HG02870 (cell line): ENCODE measurements around the gene MTA1.

ENCODE experiments used
- ATAC-seq: cut with Tn5 transposase; IDR thresholded peaks from one replicate; pipeline ENCODE4 v1.9.1; 2021; ENCODE audit warnings: mild to moderate bottlenecking, moderate library complexity; ENCODE audit not compliant: unreplicated experiment

The MTA1 gene

DNA sequence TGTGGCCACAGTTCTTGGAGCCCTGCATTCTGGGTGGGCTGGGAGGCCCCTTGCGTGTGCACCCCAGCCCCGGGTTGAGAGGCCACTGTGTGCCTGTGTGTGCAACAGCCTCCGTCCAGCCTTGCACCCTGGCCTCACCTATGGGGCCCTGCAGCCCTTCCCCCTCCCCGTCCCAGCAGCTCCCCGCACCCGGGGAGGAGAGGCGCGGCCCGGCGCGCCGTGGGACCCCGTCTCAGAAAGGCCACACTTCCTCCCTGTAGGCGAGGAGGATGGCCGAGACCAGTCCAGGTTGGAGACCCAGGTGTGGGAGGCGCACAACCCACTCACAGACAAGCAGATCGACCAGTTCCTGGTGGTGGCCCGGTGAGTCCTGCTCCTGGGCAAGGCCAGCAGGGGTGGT is 38.4 kb downstream of the MTA1 start:
- no peak for ATAC-seq

DNA sequence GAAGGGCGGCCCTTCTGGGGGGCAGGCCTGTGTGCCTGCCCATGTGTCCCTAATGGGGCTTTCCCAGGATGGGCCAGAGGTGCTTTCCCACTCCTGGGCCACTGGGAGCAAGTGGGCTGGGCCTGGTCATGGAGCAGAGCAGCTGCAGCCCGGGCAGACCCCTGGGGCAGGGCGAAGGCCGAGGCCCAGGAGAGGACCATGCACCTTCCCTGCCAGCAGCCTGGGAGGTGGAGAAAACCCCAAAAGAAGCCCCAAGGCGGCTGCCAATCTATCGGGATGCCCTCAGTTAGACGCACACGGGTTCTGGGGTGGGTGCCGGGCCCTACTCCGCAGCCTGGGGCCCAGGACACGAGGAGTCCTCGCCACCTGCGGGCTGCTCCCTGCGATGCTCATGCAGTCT is 38.9 kb downstream of the MTA1 start:
- ATAC-seq, result no peak

DNA sequence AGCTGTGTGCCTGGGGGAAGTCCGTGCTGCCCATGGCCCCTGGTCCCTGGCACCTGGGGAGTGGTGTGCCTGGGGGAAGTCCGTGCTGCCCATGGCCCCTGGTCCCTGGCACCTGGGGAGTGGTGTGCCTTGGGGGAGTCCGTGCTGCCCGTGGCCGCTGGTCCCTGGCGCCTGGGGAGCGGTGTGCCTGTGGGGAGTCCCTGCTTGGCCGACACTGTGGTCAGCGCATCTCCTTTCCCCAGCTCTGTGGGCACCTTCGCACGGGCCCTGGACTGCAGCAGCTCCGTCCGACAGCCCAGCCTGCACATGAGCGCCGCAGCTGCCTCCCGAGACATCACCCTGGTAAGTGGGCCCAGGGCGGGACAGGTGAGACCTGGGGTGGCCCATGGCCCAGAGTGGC is 40.5 kb downstream of the MTA1 start:
- no peak for ATAC-seq

DNA sequence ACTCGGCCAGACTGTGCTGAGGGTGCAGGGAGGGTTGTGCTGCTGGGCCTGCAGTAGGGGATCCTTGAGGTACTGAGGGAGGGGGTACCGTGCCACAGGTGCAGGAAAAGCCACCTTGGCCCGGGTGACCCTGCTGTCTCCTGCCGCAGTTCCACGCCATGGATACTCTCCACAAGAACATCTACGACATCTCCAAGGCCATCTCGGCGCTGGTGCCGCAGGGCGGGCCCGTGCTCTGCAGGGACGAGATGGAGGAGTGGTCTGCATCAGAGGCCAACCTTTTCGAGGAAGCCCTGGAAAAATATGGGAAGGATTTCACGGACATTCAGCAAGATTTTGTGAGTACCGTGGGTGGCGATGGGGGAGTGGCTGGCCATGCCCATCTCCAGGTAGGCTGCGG is 41.0 kb downstream of the MTA1 start:
- ATAC-seq, result no peak

DNA sequence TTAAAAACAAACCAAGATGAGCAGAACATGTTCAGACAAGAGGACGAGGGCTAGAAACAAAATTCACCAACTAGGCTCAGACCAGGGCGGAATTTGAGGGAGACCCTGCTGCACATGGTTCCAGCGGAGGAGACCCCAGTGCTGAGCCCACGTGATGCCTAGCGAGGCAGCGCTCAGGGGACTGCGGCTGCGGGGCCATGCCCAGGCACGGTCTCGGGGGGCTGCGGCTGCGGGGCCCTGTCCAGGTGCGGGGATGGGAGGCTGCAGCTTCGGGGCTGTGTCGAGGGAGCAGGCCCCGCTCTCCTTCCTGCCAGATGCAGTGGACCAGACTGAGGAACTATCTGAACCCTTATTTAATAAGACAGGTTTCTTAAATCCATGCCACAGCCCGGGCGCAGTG is 42.3 kb downstream of the MTA1 start:
- ATAC-seq, result no peak

DNA sequence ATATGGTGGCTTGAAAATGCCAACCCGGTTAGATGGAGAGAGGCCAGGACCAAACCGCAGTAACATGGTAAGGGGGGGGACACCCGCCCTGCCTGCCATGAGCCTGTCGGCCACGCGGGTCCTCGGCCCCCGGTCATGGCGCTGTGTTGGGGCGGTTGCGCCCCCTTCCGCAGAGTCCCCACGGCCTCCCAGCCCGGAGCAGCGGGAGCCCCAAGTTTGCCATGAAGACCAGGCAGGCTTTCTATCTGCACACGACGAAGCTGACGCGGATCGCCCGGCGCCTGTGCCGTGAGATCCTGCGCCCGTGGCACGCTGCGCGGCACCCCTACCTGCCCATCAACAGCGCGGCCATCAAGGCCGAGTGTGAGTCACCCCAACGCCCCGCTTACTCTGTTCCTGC is 44.9 kb downstream of the MTA1 start:
- no peak for ATAC-seq

DNA sequence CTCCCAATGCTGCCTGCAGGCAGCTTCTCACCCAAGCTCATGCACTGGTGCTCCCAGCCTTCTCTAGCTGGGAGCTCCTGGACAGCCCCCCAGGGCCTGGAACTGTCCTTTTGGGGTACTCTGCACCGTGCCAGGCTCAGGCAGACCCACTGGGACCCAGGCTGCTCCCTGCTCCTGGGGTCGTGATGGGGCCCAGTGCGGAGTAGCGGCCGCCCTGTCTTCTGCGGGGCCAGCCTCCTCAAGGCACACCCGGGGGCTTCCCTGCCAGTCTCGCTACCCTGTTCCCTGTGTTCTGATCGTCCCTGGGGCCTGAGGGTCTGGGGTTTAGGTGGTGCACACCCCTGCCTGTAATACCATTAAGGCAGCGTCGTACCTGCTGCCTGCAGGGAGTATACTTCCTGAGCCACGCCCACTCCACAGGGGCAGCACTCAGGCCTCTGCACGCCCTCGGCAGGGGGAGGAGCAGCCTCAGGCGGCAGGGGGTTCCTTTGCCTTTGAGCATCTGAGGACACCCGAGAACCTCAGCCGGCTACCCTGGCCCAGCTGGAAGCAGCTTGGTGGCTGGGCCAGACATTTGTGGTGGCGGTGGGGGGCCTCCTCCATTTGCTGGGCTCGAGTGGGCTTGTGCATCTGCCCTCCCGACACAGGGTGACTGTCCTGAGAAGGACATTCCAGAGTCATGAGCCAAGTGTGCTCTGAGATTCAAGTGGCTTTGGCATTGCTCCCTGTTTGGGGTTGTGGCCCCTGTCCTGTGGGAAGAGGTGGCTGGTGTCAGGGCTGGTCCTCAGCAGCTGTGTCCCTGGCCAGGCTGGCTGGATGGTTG is 45.8 kb downstream of the MTA1 start:
- ATAC-seq, result no peak

DNA sequence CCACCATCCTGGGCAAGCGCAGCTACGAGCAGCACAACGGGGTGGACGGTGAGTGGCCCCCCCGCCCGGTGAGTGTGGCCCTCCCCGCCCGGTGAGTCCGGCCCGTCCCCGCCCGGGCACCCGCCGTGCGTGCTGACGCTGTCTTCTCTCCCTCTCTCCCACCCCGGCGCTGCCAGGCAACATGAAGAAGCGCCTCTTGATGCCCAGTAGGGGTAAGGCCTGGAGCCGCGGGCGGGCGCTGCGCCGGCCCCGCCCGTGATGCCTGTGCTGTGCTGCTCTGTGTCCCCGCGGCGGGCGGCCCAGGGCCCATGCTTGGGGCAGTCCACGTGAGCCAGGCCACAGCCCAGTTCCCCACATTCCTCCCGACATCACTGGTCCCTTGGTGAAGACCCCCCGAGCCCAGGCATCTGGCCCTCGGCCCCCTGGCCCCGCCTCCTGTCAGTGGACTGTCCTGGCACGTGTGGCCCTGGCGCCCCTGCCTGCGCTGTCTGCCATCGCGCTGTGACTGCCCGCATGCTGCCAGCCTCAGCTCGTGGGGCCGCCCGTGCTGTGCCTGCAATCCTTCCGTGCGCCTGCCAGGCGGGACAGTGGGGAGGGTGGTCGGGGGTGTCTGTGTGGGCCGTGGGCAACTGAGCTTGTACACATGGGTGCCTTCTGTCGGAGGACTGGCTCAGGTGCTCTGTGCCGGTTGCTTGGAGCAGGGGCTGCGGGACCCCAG is 47.1 kb downstream of the MTA1 start:
- no peak for ATAC-seq

DNA sequence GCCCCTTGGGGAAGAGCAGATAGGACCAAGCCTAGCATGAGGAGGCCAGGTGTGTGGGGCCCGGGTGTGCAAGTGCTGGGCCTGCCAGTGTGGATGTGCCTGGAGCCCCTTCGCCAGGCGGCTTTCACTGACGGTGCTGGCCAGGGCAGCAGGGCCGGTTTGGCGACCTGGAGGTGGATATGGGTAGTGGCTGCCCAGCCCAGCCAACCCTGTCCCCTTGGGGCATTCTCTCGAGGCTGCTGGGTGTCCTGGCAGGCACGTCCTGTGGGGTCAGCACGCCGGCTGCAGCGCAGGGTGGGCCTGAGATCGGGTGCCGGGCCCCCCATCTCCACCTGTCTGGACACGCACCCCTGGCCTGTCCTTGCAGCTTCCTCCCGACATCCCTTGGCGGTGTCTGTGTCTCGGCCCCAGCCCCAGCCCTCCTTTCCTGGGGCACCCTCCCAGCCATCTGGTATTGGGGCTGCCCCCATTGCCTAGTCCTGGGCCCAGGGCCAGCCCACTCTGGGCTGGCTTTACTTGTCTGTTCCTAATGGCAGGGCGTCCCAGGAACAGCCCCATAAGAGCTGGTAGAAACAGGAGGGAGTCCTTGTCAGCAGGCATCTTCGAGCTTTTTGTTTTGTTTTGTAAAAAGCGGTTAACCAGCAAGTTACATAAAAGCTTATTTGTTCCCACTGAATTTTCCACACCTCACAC is 47.8 kb downstream of the MTA1 start:
- no peak for ATAC-seq

DNA sequence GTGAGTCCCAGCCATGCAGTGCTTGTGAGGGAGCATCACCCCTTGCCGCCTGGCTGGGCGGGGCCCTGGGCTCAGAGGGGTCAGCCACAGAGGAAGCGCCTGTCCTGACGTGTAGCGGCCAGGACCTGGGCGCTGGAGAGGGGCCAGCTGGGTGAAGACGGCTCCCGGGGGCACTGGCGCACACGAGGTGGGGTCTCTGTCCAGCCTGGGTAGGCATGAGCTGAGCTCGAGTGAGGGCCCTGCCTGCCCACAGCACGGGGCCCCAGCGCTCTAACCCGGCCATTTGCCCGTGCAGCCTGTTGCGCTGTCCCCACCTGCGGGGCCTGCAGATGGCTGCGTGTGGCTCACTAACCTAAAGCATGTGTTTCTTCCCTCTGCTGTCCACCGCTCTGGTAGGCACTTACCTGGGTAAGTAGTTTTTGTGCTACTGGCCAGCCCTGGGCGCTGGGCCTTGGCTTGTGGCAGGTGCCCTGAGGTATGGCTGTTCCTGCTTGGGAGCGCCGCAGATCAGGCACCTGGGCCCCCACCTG is 48.4 kb downstream of the MTA1 start:
- ATAC-seq, result no peak

DNA sequence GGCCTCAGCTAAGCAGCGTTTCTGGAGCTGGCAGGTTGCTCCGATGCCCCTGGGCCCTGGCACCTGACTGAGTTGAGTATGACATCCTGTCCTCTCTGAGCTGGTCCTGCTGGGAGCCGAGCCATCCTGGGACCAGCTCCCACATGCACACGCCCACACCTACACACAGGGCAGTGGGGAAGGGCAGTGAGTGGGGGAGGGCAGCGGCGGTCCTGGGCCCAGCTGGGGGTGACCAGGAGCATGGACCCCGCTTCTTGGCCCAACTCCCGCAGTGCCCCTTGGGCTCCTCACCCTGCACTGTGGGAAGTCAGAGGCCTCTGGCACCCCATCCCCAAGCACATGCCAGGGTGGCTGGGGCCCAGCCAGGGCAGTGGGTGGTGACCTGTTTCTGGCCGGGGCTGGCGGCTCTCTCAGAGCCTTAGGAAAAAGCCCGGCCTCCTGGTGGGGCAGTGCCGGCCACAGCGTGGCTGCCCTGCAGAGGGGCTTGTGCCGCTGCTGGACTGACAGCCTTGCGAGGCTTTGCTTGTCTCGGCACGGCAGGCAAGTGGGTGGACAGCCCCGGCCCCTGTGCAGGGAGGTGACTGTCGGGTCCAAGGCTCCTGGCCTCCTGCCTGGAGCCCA is 49.1 kb downstream of the MTA1 start:
- no peak for ATAC-seq

DNA sequence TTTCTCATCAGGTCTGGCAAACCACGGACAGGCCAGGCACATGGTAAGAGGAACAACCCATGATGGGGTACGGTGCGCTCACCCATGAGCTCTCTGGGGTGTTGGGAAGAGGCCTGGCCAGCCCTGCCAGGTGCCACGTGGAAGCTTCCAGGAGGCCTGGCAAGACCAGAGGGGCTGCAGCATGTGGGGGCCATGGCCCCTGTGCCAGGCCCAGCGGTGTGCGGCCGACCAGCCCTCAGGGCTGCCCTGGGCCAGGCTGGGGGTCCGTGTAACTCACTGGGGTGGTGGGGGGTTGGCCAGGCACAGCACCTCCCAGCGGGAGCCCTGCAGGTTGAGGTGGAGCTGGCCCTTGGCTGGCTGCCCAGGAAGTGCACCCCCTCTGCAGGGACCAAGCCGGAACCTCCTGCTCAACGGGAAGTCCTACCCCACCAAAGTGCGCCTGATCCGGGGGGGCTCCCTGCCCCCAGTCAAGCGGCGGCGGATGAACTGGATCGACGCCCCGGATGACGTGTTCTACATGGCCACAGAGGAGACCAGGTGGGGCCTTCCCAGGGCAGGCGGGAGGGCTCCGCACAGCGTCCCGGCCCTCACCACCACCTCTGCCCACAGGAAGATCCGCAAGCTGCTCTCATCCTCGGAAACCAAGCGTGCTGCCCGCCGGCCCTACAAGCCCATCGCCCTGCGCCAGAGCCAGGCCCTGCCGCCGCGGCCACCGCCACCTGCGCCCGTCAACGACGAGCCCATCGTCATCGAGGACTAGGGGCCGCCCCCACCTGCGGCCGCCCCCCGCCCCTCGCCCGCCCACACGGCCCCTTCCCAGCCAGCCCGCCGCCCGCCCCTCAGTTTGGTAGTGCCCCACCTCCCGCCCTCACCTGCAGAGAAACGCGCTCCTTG is 50.1 kb downstream of the MTA1 start:
- no peak for ATAC-seq

DNA sequence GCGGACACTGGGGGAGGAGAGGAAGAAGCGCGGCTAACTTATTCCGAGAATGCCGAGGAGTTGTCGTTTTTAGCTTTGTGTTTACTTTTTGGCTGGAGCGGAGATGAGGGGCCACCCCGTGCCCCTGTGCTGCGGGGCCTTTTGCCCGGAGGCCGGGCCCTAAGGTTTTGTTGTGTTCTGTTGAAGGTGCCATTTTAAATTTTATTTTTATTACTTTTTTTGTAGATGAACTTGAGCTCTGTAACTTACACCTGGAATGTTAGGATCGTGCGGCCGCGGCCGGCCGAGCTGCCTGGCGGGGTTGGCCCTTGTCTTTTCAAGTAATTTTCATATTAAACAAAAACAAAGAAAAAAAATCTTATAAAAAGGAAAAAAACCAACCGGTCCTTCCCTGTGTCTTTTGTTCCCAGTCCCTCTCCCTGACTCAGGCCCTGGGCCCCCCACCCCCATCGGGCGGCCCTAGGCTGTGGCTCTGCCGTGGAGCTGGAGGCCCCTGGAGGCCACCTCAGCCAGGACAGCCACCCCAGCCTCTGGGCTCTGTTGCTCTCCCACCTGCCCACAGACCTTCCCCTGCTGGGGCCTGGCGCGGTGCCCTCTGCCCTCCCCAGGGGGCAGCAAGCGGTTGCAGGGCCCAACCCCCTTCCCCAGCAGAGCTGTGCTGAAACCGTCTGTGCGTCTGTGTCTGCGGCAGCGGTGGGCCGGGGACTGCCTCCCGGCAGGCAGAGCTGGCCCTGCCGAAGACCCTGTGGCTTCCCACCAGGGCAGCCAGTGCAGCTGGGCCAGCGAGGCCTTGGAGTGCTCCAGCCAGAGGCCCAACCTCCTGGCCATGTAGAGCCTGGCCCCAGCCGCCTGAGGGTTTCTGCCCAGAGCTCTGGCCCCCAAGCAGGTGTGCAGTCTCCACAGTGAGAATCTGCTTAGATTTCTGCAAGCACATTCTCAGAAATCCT is 51.0 kb downstream of the MTA1 start:
- no peak for ATAC-seq

DNA sequence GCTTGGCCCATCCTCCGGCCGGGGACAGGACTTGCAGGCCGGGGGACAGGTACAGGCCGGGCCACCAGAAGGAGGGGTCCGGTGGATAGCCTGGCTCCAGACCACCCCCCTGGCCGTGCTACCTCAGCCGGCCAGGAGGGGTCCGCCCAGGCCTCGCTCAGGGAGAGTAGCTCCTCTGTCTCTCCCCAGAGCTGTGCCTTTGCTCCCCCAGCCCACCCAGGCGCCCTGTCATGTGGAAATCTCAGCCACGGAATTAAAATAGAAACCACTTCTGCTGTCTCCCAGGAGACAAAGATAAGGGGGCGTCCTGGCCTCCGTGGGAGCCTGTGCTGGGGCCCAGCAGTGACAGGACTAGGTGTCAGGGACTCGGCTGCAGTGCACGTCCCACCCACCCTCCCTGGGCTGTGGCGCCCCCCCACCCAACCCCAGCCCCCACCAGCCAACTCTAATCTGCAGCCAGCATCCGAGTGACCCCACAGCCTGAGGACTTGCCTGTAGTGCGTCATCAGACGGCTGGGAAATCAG is 51.7 kb downstream of the MTA1 start:
- no peak for ATAC-seq

DNA sequence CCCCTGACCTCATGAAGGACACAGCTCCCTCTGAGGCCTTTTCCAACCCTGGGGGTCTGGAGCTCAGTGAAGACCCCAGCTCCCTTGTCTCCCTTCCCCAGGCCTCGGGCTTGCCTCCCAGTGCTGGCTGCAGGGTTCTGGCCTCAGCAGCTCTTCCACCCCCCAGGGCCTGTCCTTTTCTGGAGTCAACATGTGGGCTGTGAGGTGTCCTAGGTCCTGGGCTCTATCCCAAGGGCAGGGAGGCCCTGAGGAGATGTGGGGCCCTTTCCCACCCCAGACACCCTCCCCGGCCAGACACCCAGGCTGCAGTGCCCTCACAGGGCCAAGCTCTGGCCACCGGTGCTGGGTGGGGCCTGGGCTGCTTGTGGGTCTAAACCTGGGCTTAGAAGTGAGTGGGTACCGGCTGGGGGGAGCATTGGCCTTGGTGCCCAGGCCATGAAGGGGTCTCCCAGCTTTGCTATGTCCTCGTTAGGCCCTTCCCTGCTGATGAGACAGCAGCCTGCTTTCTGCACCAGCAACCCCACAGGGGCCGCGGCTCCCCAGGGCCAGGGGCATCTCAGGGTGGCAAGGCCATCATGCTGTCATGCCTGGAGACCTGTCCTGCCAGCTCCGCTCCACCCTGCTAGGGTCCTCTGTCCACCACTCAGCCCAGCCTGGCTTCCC is 52.3 kb downstream of the MTA1 start:
- ATAC-seq, result no peak

DNA sequence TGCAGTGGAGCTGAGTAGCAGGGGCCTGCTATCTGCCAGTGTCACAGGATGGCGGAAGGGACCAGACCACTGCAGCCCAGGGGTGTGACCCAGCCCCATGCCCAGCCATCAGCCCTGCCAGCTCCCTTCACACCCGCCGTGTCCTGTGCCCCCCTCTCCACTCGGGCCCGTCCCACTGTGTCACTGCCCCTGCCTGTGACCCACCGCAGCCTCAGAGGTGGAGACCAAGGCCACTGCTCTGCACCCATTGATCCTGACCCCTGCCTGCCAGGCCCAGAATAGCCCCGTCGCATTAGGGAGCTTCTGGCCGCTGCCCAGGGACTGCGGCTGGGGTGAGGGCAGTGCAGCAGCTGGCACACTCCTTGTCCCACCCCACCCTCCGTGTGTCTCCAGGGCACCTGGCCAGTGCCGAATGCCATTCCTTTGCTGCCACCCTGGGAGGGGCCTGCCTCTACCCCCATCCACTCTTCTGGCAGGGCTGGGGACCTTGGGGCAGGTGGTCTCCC is 52.9 kb downstream of the MTA1 start:
- ATAC-seq, result no peak

DNA sequence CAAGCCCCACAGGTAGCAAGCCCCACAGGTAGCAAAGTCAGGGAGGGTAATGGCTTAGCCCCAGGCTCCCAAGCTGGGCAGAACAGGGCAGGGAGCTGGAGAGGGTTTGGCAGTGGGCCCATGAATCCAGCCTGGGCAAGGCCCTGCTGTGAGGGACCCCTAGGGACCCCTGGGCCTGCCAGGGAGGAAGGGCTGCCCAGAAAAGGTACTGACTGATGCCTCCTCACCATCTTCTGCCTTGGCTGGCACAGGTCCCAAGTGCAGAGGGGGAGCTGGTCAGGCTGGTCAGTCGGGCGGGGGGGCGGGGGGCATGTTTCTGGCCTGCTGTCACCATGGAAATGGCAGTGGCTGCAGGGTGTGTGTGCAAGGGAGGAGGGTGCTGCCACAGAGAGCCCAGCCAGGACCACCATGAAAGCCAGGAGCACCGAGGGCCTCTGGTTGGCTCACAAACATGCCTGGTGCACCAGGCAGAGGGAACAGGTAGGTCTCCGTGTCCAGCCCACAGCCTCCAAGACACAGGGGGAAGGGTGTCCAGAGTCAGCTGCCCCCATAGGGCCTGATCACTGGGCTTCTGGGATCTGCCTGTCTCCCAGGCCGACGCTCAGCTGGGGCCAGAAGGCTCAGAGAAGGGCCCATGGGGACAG is 53.5 kb downstream of the MTA1 start:
- no peak for ATAC-seq
